ENCODE data around the gene SCPEP1. TPM values are rescaled to one million over a fixed set of nuclear protein-coding genes. Genes with fewer than 3 reads are reported as not detected.

SCPEP1 gene
- total and polyA plus RNA-seq, 8 donors, result 6.7 to 74.9 (median 35.8) TPM

GRCh38 chr17:56974055-56974454, 3.9 kb upstream of the SCPEP1 start:
- Histone ChIP-seq H3K27ac (no peak overlapping the region), H3K4me3 (no peak overlapping the region), H3K9me3 (no peaks in the 10 kb centered on the region), H3K4me1 (peaks cover 11 to 21% (median 17%) of the 10 kb centered on the region in 4 donors), H3K36me3 (no peaks in the 10 kb centered on the region), H3K27me3 (no peaks in the 10 kb centered on the region)
- WGBS, 5 donors, result 90 to 96% (median 94%) methylated on average over 2 of the region's 2 CpGs
- DNase-seq, result no peak
- no peak for TF ChIP-seq POLR2AphosphoS5 (IDR thresholded peaks at IDR 0.05)
- TF ChIP-seq CTCF (IDR thresholded peaks at IDR 0.05), result no peak
- no peak for TF ChIP-seq POLR2A (IDR thresholded peaks at IDR 0.05)
- no peak for TF ChIP-seq EP300 (IDR thresholded peaks at IDR 0.05)
- intact Hi-C loops (cut with DNase I; ENCODE audit: low total_unique reads), result no loop called here

- H3K9me3 ChIP-seq, result no peaks in the 10 kb centered on the region
- DNase-seq, result no peak
- H3K36me3 ChIP-seq, result no peaks in the 10 kb centered on the region
- no peaks in the 10 kb centered on the region for H3K27me3 ChIP-seq
- H3K27ac ChIP-seq, result no peak overlapping the region
- WGBS, 5 donors, result 58 to 70% (median 62%) methylated on average over 2 of the region's 2 CpGs
- H3K4me3 ChIP-seq, result no peak overlapping the region
- TF ChIP-seq POLR2A (IDR thresholded peaks at IDR 0.05), result no peak
- no peak for TF ChIP-seq POLR2AphosphoS5 (IDR thresholded peaks at IDR 0.05)
- TF ChIP-seq CTCF (IDR thresholded peaks at IDR 0.05), result no peak
- TF ChIP-seq EP300 (IDR thresholded peaks at IDR 0.05), result no peak
- peaks cover 11 to 26% (median 19%) of the 10 kb centered on the region in 4 donors for H3K4me1 ChIP-seq
- intact Hi-C loops (cut with DNase I; ENCODE audit: low total_unique reads), result no loop called here
Measured at GRCh38 chr17:56975656-56976055, 2.3 kb upstream of the SCPEP1 start.

GRCh38 chr17:56976941-56977608, 856 bp upstream of the SCPEP1 start:
- peak overlapping the region in 3 of 5 donors; percentile 48 to 73 (median 65) for H3K27ac ChIP-seq
- intact Hi-C loops (cut with DNase I; ENCODE audit: low total_unique reads), result no loop called here
- TF ChIP-seq POLR2A (IDR thresholded peaks at IDR 0.05), result no peak
- TF ChIP-seq POLR2AphosphoS5 (IDR thresholded peaks at IDR 0.05), result no peak
- TF ChIP-seq EP300 (IDR thresholded peaks at IDR 0.05), result no peak
- no peak for TF ChIP-seq CTCF (IDR thresholded peaks at IDR 0.05)

GRCh38 chr17:56978441-56979090, 635 bp downstream of the SCPEP1 start:
- Histone ChIP-seq H3K27ac (peak overlapping the region; percentile 29 to 80 (median 65)), H3K4me3 (peak overlapping the region; percentile 55 to 66 (median 60)), H3K9me3 (no peaks in the 10 kb centered on the region), H3K4me1 (peaks cover 11 to 26% (median 19%) of the 10 kb centered on the region in 4 donors), H3K27me3 (no peaks in the 10 kb centered on the region), H3K36me3 (peaks cover 0 to 25% (median 14%) of the 10 kb centered on the region in 4 donors)
- WGBS, 5 donors, result 18 to 24% (median 21%) methylated on average over 11 of the region's 11 CpGs
- no peak for TF ChIP-seq POLR2AphosphoS5 (IDR thresholded peaks at IDR 0.05)
- TF ChIP-seq POLR2A (IDR thresholded peaks at IDR 0.05), result no peak
- no peak for TF ChIP-seq EP300 (IDR thresholded peaks at IDR 0.05)
- TF ChIP-seq CTCF (IDR thresholded peaks at IDR 0.05), result no peak
- intact Hi-C loops (cut with DNase I; ENCODE audit: low total_unique reads), result no loop called here
- peak in 1 of 2 donors; percentile 20 for DNase-seq

More at GRCh38 chr17:56976941-56977608, 856 bp upstream of the SCPEP1 start:
- peak overlapping the region; percentile 55 to 66 (median 60) for H3K4me3 ChIP-seq
- H3K9me3 ChIP-seq, result no peaks in the 10 kb centered on the region
- H3K4me1 ChIP-seq, result peaks cover 11 to 26% (median 19%) of the 10 kb centered on the region in 4 donors
- no peak for DNase-seq
- WGBS, 5 donors, result 46 to 57% (median 54%) methylated on average over 11 of the region's 11 CpGs
- H3K36me3 ChIP-seq, result peaks cover 0 to 12% (median 8%) of the 10 kb centered on the region in 4 donors
- no peaks in the 10 kb centered on the region for H3K27me3 ChIP-seq
